ENCODE data around the gene NKTR. TPM values are rescaled to one million over a fixed set of nuclear protein-coding genes. Genes with fewer than 3 reads are reported as not detected.

NKTR gene
- polyA plus RNA-seq, 1 experiment: 19.0 TPM

DNA sequence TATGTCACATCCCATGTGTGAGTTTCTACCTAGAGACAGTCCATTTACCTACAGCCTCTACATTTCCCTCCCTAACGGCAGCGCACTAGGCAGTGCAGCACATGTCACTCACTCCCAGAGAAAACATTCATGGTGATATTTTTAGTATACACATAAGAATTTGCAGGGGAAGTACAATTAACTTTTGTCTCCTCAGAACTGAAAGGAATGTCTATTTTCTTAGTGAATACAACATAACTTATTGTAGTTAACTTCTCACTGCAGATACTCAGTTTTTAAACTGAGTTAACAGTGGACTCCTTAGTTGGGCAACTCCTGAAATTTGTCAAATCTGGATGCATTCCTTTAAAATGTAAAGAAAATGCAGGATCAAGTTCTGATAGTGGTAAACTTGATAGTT is 48.5 kb downstream of the NKTR start:
- H3K36me3 ChIP-seq (ENCODE audit: control insufficient read depth, insufficient read depth, low read length): peaks cover 15% of the 10 kb centered on the region

DNA sequence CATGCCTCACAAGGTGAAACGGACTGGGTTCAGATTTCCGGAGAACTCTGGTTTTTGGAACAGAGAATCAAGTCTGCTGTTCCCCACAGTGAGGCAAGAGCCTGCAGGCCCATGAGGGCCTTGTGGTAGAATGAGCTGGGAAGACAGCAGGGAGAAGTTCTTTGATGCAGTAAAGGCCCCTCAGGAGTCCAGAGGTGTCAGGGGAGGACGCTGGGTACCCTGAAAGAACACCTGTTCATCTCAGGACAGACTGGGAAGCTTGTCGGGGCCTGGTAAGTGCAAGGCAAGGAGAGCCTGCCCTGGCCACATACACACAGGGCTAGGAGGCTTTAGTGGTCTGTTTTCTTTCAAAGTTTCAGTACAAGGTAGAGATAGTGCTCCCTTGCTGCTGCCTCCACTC is 49.3 kb downstream of the NKTR start:
- POLR2A ChIA-PET: no interaction called here
- Histone ChIP-seq H3K4me3 (ENCODE audit: low read depth, low read length) (no peak overlapping the region), H3K27me3 (ENCODE audit: control insufficient read depth, insufficient read depth, low read length) (no peaks in the 10 kb centered on the region), H3K36me3 (ENCODE audit: control insufficient read depth, insufficient read depth, low read length) (peaks cover 11% of the 10 kb centered on the region)
- no peak for DNase-seq (ENCODE audit: low read depth)
- TF ChIP-seq, protein P1, sequence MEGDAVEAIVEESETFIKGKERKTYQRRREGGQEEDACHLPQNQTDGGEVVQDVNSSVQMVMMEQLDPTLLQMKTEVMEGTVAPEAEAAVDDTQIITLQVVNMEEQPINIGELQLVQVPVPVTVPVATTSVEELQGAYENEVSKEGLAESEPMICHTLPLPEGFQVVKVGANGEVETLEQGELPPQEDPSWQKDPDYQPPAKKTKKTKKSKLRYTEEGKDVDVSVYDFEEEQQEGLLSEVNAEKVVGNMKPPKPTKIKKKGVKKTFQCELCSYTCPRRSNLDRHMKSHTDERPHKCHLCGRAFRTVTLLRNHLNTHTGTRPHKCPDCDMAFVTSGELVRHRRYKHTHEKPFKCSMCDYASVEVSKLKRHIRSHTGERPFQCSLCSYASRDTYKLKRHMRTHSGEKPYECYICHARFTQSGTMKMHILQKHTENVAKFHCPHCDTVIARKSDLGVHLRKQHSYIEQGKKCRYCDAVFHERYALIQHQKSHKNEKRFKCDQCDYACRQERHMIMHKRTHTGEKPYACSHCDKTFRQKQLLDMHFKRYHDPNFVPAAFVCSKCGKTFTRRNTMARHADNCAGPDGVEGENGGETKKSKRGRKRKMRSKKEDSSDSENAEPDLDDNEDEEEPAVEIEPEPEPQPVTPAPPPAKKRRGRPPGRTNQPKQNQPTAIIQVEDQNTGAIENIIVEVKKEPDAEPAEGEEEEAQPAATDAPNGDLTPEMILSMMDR (IDR thresholded peaks at IDR 0.05; ENCODE audit: insufficient read depth, low read depth, low read length): no peak
- CTCF ChIA-PET: interaction anchor here (0.6 to 1.0 kb wide), 2 partner anchors 41 to 94 kb away, joined by 3 to 4 read pairs; no protein-coding TSS in a partner anchor

More for the DNA sequence above, 48.5 kb downstream of the NKTR start:
- Histone ChIP-seq H3K4me3 (ENCODE audit: low read depth, low read length) (no peak overlapping the region), H3K27me3 (ENCODE audit: control insufficient read depth, insufficient read depth, low read length) (no peaks in the 10 kb centered on the region)
- CTCF ChIA-PET: interaction anchor here (0.6 to 1.9 kb wide), 5 partner anchors 9 to 96 kb away, joined by 3 to 8 read pairs (median 3); no protein-coding TSS in a partner anchor
- no peak for DNase-seq (ENCODE audit: low read depth)
- TF ChIP-seq, protein P1 (IDR thresholded peaks at IDR 0.05; ENCODE audit: insufficient read depth, low read depth, low read length): no peak
- POLR2A ChIA-PET: no interaction called here

DNA sequence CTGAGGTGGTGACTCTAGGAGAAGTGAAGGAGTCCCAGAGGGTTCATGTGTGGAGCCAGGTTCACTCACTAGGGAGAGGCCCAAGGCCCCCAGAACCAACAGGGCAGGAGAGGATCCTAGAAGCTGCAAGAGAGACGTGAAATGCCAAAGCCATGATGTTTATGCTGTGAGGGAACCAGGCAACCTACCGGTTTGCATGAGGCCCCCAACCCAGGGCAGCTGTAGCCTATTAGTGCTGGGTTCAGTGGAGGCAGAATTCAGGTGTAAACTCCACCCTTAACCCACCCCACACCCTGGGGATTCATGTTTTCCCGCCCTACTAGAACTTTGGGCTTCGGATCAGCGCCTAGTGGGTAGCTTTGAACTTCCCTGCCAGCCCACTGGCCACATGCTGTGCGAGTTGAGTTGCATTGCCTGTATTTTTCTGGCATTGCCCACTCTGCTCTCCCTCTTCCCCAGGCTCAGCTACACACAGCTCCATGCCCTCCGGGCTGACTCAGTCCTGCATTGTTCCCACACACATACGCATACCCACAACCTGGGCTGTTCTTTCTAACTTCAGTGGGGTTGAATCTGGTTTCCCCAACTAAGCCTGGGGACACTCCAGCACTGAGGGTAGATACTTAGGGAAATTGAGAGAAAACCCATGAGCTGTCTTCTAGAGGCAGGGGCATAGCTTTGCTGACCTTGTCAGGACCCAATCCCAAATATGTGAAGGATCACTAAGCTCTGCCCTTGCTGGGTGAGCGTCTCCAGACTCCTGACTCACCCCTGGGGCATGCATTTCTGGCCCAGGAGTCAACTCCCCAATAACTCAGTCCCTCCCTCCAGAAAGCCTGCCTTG is 51.0 kb downstream of the NKTR start:
- DNase-seq (ENCODE audit: low read depth): peak; percentile 26
- TF ChIP-seq, protein P1 (IDR thresholded peaks at IDR 0.05; ENCODE audit: insufficient read depth, low read depth, low read length): no peak
- CTCF ChIA-PET: interaction anchor here (0.8 to 2.1 kb wide), 10 partner anchors 9 to 192 kb away, joined by 3 to 7 read pairs (median 3); partner anchors contain the start of gene NKTR

DNA sequence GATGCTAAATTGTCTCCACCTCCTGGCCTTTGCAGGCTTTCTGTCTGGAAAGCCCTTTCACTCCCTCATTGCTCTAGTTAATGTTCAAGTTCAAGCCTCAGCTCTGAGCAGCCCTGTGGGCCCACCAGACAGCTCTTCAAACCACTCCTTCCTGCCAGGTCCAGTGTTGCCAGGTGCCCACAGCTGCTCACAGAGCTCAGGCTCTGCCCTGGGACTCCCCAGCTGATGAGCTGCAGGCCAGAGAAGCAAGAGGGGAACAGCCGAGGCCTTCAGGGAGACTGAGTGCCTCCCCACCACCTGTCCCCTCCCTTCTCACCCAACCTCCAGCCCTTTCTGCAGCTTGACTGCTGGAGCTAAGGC is 51.7 kb downstream of the NKTR start:
- TF ChIP-seq, protein P1 (IDR thresholded peaks at IDR 0.05; ENCODE audit: insufficient read depth, low read depth, low read length): no peak
- ChIA-PET CTCF (interaction anchor here (0.8 to 2.1 kb wide), 11 partner anchors 9 to 191 kb away, joined by 3 to 7 read pairs (median 3); partner anchors contain the start of gene NKTR), POLR2A (no interaction called here)
- H3K27me3 ChIP-seq (ENCODE audit: control insufficient read depth, insufficient read depth, low read length): no peaks in the 10 kb centered on the region
- no peak for DNase-seq (ENCODE audit: low read depth)
- peaks cover 6% of the 10 kb centered on the region for H3K36me3 ChIP-seq (ENCODE audit: control insufficient read depth, insufficient read depth, low read length)
- H3K4me3 ChIP-seq (ENCODE audit: low read depth, low read length): peak overlapping the region; percentile 21

More for the DNA sequence above, 51.0 kb downstream of the NKTR start:
- H3K4me3 ChIP-seq (ENCODE audit: low read depth, low read length): no peak overlapping the region
- POLR2A ChIA-PET: no interaction called here
- H3K27me3 ChIP-seq (ENCODE audit: control insufficient read depth, insufficient read depth, low read length): no peaks in the 10 kb centered on the region
- peaks cover 9% of the 10 kb centered on the region for H3K36me3 ChIP-seq (ENCODE audit: control insufficient read depth, insufficient read depth, low read length)

DNA sequence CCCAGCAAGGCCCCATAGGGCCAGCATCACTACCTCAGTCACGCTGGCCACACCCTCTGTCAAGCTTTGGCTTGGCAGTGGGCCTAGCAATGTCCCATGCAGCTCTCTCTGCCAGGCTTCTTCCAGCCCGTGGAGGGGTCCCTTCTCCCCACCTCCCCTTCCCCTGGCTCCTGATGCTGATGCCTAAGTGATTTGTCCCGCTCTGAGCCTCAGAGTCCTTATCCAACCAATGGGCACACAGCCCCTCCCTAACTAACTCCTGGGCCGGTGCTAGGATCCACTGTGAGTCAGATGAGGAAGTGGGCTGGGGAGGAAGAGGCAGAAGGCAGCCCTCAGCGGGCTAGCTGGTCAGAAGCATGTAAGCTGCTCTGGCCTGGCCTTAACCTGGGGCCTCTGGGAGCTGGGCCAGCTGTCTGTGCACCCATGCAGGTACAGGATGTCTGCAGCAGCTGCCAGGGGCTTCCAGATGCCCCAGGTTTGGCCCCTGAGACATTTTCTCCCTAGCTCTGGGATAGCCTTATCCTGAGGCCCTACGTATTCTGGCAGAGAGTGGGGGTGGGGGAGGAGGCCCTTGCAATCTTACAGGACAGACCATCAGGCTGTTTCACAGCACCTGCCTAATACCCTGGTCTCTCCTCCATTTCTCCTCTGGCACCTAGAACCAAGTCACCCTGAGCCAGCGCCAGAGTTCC is 52.3 kb downstream of the NKTR start:
- no peaks in the 10 kb centered on the region for H3K27me3 ChIP-seq (ENCODE audit: control insufficient read depth, insufficient read depth, low read length)
- DNase-seq (ENCODE audit: low read depth): no peak
- POLR2A ChIA-PET: no interaction called here
- peak overlapping the region; percentile 74 for H3K4me3 ChIP-seq (ENCODE audit: low read depth, low read length)
- CTCF ChIA-PET: interaction anchor here (0.8 to 1.6 kb wide), 9 partner anchors 8 to 190 kb away, joined by 3 to 7 read pairs (median 3); no protein-coding TSS in a partner anchor
- H3K36me3 ChIP-seq (ENCODE audit: control insufficient read depth, insufficient read depth, low read length): peaks cover 6% of the 10 kb centered on the region
- TF ChIP-seq, protein P1 (IDR thresholded peaks at IDR 0.05; ENCODE audit: insufficient read depth, low read depth, low read length): no peak
